K562 (cell line): ENCODE results near the gene LRRC74B. TPM values are rescaled to one million over a fixed set of nuclear protein-coding genes. Genes with fewer than 3 reads are reported as not detected.

Source experiments
- ERF ChIP-seq: fragments of 450-650 bp; formaldehyde crosslinking; IDR thresholded peaks from 2 replicates; pipeline ENCODE4 v1.4.0; 2020; ENCODE audit warnings: mild to moderate bottlenecking, mixed read lengths
- KLF1 ChIP-seq: fragments of 450-650 bp; IDR thresholded peaks from 2 replicates; pipeline ENCODE4 v1.6.1; 2016; ENCODE audit warnings: missing genetic modification characterization, missing compliant biosample characterization
- NR2F6 ChIP-seq: fragments of 450-650 bp; formaldehyde crosslinking; IDR thresholded peaks from 2 replicates; pipeline ENCODE4 v1.4.0; 2020; ENCODE audit warnings: mild to moderate bottlenecking
- PHTF2 ChIP-seq: fragments of 250-450 bp; sonication (Bioruptor Pico); IDR thresholded peaks from 2 replicates; pipeline ENCODE4 v1.5.0; 2021; ENCODE audit warnings: mild to moderate bottlenecking
- SMAD1 ChIP-seq: fragments of 150-350 bp; IDR thresholded peaks from 2 replicates; pipeline ENCODE4 v1.6.1; 2014; ENCODE audit warnings: low read length, low read depth; ENCODE audit not compliant: partially characterized antibody
- ZFP1 ChIP-seq: fragments of 450-650 bp; formaldehyde crosslinking; IDR thresholded peaks from 2 replicates; pipeline ENCODE4 v1.4.0; 2020; ENCODE audit warnings: mild to moderate bottlenecking, mixed read lengths
- ZNF696 ChIP-seq: fragments of 250-450 bp; sonication (Bioruptor Pico); conservative IDR thresholded peaks from 2 replicates; pipeline ENCODE4 v1.4.0; 2020; ENCODE audit warnings: mild to moderate bottlenecking, moderate library complexity
- ZSCAN32 ChIP-seq: fragments of 450-650 bp; formaldehyde crosslinking; IDR thresholded peaks from 2 replicates; pipeline ENCODE4 v1.4.0; 2020; ENCODE audit warnings: mild to moderate bottlenecking, moderate library complexity
- polyA plus RNA-seq, 8 experiments: library from polyadenylated mRNA; depleted of rRNA in 4 of 8; stranded (reverse) in 5 of 8; unstranded in 3 of 8; fragments of >200 nt; fragmentation: Nextera tagmentation in 2 of 8; fragmentation: Illumina TruSeq in 1 of 8; extraction: Ambion mirVana in 2 of 8; extraction: Trizol in 1 of 8; gene quantifications; 2 replicates each; pipeline versions ENCODE4 v1.2.1 to v1.2.3, GENCODE V29; 2011 to 2014; ENCODE audit warnings: inconsistent platforms in 1 of 8, missing spikeins in 1 of 8
- total RNA-seq, 7 experiments: library from RNA; depleted of rRNA in 6 of 7; stranded (reverse); fragments of >200 nt in 6 of 7; fragmentation: Illumina TruSeq in 2 of 7; extraction: Trizol in 2 of 7; gene quantifications; 2 replicates each; pipeline versions ENCODE4 v1.2.1 to v1.2.3, GENCODE V29; 2011 to 2021; ENCODE audit warnings: low replicate concordance in 1 of 7
- TF ChIP-seq, protein P1 (sequence below): fragments of 250-450 bp; sonication (Bioruptor Pico); IDR thresholded peaks from 2 replicates; pipeline ENCODE4 v1.4.0; 2020
- TF ChIP-seq, protein P2 (sequence below): fragments of 450-650 bp; formaldehyde crosslinking; IDR thresholded peaks from 2 replicates; pipeline ENCODE4 v1.4.0; 2022; ENCODE audit warnings: missing genetic modification characterization
- TF ChIP-seq, protein P3 (sequence below): fragments of 250-450 bp; sonication (Bioruptor Pico); IDR thresholded peaks from 2 replicates; pipeline ENCODE4 v1.8.0; 2022; ENCODE audit warnings: inconsistent platforms, mild to moderate bottlenecking, moderate library complexity, borderline replicate concordance
- TF ChIP-seq, protein P4 (sequence below): fragments of 450-650 bp; formaldehyde crosslinking; IDR thresholded peaks from 2 replicates; pipeline ENCODE4 v1.4.0; 2020; ENCODE audit warnings: mild to moderate bottlenecking, moderate library complexity

LRRC74B gene
- total and polyA plus RNA-seq, 9 of the 15 experiments (the other 6 are each of a cell fraction or from before 2014, with no cell fraction given), result not detected

DNA sequence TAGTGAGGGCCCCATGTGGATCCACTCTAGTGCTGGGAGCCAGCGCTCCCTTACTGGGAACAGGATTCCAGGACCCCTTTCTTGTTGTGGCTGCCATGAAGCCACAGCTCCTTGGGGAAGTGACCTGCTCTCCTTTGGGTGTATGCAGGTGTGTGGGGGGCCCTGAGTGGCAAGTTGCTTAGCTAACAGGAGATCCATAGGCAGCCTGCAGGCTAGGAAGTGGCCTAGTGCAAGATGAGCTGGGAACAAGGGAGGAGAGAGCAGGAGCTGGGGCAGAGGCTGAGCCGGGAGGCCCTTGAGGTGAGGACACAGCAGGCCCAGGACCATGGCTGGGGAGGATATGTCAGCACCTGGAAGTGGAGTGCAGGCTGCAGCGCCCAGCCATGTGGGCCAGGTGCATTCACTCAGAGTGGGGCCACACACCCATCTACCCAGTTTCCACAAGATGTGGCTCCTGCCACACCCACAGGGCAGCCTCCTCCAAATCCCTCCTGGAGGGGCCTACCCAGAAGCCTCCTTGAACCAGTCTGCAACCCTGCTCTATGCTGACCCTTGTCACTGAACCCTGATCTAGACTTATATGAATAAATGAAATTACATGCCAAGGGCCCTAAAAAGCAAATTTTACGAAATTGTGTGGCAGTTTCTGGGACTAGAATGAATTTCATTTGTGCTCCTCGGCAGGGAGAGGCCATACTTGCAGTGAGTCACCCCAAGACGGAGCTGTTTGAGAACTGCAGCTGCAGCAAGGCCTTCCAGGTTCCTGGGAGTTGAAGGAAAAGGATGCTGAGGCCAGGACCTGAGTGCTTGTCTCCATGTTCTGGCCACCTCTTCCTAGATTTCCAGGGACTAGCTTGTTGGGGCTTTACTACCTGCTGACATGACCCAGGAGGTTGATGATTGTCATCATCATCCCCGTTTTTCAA, 47.1 kb upstream of the LRRC74B start (continued):
- TF ChIP-seq, protein P1, sequence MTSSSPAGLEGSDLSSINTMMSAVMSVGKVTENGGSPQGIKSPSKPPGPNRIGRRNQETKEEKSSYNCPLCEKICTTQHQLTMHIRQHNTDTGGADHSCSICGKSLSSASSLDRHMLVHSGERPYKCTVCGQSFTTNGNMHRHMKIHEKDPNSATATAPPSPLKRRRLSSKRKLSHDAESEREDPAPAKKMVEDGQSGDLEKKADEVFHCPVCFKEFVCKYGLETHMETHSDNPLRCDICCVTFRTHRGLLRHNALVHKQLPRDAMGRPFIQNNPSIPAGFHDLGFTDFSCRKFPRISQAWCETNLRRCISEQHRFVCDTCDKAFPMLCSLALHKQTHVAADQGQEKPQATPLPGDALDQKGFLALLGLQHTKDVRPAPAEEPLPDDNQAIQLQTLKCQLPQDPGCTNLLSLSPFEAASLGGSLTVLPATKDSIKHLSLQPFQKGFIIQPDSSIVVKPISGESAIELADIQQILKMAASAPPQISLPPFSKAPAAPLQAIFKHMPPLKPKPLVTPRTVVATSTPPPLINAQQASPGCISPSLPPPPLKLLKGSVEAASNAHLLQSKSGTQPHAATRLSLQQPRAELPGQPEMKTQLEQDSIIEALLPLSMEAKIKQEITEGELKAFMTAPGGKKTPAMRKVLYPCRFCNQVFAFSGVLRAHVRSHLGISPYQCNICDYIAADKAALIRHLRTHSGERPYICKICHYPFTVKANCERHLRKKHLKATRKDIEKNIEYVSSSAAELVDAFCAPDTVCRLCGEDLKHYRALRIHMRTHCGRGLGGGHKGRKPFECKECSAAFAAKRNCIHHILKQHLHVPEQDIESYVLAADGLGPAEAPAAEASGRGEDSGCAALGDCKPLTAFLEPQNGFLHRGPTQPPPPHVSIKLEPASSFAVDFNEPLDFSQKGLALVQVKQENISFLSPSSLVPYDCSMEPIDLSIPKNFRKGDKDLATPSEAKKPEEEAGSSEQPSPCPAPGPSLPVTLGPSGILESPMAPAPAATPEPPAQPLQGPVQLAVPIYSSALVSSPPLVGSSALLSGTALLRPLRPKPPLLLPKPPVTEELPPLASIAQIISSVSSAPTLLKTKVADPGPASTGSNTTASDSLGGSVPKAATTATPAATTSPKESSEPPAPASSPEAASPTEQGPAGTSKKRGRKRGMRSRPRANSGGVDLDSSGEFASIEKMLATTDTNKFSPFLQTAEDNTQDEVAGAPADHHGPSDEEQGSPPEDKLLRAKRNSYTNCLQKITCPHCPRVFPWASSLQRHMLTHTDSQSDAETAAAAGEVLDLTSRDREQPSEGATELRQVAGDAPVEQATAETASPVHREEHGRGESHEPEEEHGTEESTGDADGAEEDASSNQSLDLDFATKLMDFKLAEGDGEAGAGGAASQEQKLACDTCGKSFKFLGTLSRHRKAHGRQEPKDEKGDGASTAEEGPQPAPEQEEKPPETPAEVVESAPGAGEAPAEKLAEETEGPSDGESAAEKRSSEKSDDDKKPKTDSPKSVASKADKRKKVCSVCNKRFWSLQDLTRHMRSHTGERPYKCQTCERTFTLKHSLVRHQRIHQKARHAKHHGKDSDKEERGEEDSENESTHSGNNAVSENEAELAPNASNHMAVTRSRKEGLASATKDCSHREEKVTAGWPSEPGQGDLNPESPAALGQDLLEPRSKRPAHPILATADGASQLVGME (CRISPR knock-in tag), result 0 out of 2 replicates have a peak, but pooled peaks have one; percentile 40
- TF ChIP-seq ZSCAN32 (CRISPR knock-in tag), result peak; percentile 57
- TF ChIP-seq SMAD1, result peak; percentile 59
- TF ChIP-seq, protein P2, sequence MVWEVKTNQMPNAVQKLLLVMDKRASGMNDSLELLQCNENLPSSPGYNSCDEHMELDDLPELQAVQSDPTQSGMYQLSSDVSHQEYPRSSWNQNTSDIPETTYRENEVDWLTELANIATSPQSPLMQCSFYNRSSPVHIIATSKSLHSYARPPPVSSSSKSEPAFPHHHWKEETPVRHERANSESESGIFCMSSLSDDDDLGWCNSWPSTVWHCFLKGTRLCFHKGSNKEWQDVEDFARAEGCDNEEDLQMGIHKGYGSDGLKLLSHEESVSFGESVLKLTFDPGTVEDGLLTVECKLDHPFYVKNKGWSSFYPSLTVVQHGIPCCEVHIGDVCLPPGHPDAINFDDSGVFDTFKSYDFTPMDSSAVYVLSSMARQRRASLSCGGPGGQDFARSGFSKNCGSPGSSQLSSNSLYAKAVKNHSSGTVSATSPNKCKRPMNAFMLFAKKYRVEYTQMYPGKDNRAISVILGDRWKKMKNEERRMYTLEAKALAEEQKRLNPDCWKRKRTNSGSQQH, result peak; percentile 53; the same call in 1 of the 2 replicates
- TF ChIP-seq NR2F6 (CRISPR knock-in tag), result peak; percentile 88
- TF ChIP-seq ZFP1 (CRISPR knock-in tag), result 0 out of 2 replicates have a peak, but pooled peaks have one; percentile 3
- TF ChIP-seq ZNF696 (CRISPR knock-in tag), result 0 out of 2 replicates have a peak, but pooled peaks have one; percentile 67
- 0 out of 2 replicates have a peak, but pooled peaks have one; percentile 20 for TF ChIP-seq PHTF2 (CRISPR knock-in tag)
- peak; percentile 71 for TF ChIP-seq ERF (CRISPR knock-in tag)
- TF ChIP-seq, protein P3, sequence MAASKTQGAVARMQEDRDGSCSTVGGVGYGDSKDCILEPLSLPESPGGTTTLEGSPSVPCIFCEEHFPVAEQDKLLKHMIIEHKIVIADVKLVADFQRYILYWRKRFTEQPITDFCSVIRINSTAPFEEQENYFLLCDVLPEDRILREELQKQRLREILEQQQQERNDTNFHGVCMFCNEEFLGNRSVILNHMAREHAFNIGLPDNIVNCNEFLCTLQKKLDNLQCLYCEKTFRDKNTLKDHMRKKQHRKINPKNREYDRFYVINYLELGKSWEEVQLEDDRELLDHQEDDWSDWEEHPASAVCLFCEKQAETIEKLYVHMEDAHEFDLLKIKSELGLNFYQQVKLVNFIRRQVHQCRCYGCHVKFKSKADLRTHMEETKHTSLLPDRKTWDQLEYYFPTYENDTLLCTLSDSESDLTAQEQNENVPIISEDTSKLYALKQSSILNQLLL (CRISPR knock-in tag), result peak; percentile 35; the same call in 1 of the 2 replicates
- TF ChIP-seq, protein P4, sequence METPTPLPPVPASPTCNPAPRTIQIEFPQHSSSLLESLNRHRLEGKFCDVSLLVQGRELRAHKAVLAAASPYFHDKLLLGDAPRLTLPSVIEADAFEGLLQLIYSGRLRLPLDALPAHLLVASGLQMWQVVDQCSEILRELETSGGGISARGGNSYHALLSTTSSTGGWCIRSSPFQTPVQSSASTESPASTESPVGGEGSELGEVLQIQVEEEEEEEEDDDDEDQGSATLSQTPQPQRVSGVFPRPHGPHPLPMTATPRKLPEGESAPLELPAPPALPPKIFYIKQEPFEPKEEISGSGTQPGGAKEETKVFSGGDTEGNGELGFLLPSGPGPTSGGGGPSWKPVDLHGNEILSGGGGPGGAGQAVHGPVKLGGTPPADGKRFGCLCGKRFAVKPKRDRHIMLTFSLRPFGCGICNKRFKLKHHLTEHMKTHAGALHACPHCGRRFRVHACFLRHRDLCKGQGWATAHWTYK (CRISPR knock-in tag), result peak; percentile 44; the same call in 1 of the 2 replicates
- peak; percentile 10; the same call in 1 of the 2 replicates for TF ChIP-seq KLF1 (tag)
